ENCODE results near the gene CFAP77. TPM values are rescaled to one million over a fixed set of nuclear protein-coding genes. Genes with fewer than 3 reads are reported as not detected.

Gene CFAP77
- polyA plus RNA-seq, 4 donors, result not detected

GRCh38 chr9:132614324-132614723 is 204.3 kb downstream of the CFAP77 start:
- Histone ChIP-seq H3K4me3 (ENCODE audit: low read depth in 1 of 3, low read length in 3 of 3) (no peak overlapping the region), H3K4me1 (ENCODE audit: control insufficient read depth in 3 of 3, insufficient read depth in 2 of 3, low read depth in 1 of 3, low read length in 2 of 3) (no peaks in the 10 kb centered on the region), H3K9me3 (ENCODE audit: control insufficient read depth in 2 of 2, insufficient read depth in 1 of 2, low read depth in 1 of 2, low read length in 1 of 2) (no peaks in the 10 kb centered on the region), H3K27ac (ENCODE audit: low read depth in 1 of 3, low read length in 2 of 3) (no peak overlapping the region), H3K36me3 (ENCODE audit: control insufficient read depth in 3 of 3, insufficient read depth in 2 of 3, low read depth in 1 of 3, low read length in 3 of 3) (peaks cover 4 to 50% (median 9%) of the 10 kb centered on the region in 3 donors), H3K27me3 (ENCODE audit: control insufficient read depth in 3 of 3, insufficient read depth in 3 of 3, low read length in 3 of 3) (no peaks in the 10 kb centered on the region)
- DNase-seq, result no peak
- no peak for FAIRE-seq
- WGBS, 3 donors, result 78 to 85% (median 80%) methylated on average over 6 of the region's 6 CpGs

GRCh38 chr9:132615774-132616173 is 205.8 kb downstream of the CFAP77 start:
- FAIRE-seq, result no peak
- H3K27ac ChIP-seq (ENCODE audit: low read depth in 1 of 3, low read length in 2 of 3), result no peak overlapping the region
- H3K27me3 ChIP-seq (ENCODE audit: control insufficient read depth in 3 of 3, insufficient read depth in 3 of 3, low read length in 3 of 3), result no peaks in the 10 kb centered on the region
- H3K4me1 ChIP-seq (ENCODE audit: control insufficient read depth in 3 of 3, insufficient read depth in 2 of 3, low read depth in 1 of 3, low read length in 2 of 3), result no peaks in the 10 kb centered on the region
- no peaks in the 10 kb centered on the region for H3K9me3 ChIP-seq (ENCODE audit: control insufficient read depth in 2 of 2, insufficient read depth in 1 of 2, low read depth in 1 of 2, low read length in 1 of 2)
- no peak for DNase-seq
- H3K36me3 ChIP-seq (ENCODE audit: control insufficient read depth in 3 of 3, insufficient read depth in 2 of 3, low read depth in 1 of 3, low read length in 3 of 3), result peaks cover 4 to 40% (median 9%) of the 10 kb centered on the region in 3 donors
- WGBS, 3 donors, result 89 to 97% (median 94%) methylated on average over 2 of the region's 2 CpGs
- H3K4me3 ChIP-seq (ENCODE audit: low read depth in 1 of 3, low read length in 3 of 3), result no peak overlapping the region

- no peak for DNase-seq
- Histone ChIP-seq H3K4me3 (ENCODE audit: low read depth in 1 of 3, low read length in 3 of 3) (no peak overlapping the region), H3K27ac (ENCODE audit: low read depth in 1 of 3, low read length in 2 of 3) (no peak overlapping the region), H3K4me1 (ENCODE audit: control insufficient read depth in 3 of 3, insufficient read depth in 2 of 3, low read depth in 1 of 3, low read length in 2 of 3) (no peaks in the 10 kb centered on the region), H3K27me3 (ENCODE audit: control insufficient read depth in 3 of 3, insufficient read depth in 3 of 3, low read length in 3 of 3) (no peaks in the 10 kb centered on the region), H3K36me3 (ENCODE audit: control insufficient read depth in 3 of 3, insufficient read depth in 2 of 3, low read depth in 1 of 3, low read length in 3 of 3) (peaks cover 4 to 33% (median 5%) of the 10 kb centered on the region in 3 donors), H3K9me3 (ENCODE audit: control insufficient read depth in 2 of 2, insufficient read depth in 1 of 2, low read depth in 1 of 2, low read length in 1 of 2) (no peaks in the 10 kb centered on the region)
- no peak for FAIRE-seq
- 89 to 96% (median 94%) methylated on average over 5 of the region's 5 CpGs for WGBS, 3 donors
Measured at GRCh38 chr9:132616725-132617124, 206.7 kb downstream of the CFAP77 start.

- no peak overlapping the region for H3K27ac ChIP-seq (ENCODE audit: low read depth in 1 of 3, low read length in 2 of 3)
- H3K4me1 ChIP-seq (ENCODE audit: control insufficient read depth in 3 of 3, insufficient read depth in 2 of 3, low read depth in 1 of 3, low read length in 2 of 3), result no peaks in the 10 kb centered on the region
- 68 to 84% (median 74%) methylated on average over 5 of the region's 5 CpGs for WGBS, 3 donors
- H3K36me3 ChIP-seq (ENCODE audit: control insufficient read depth in 3 of 3, insufficient read depth in 2 of 3, low read depth in 1 of 3, low read length in 3 of 3), result peaks cover 2 to 34% (median 4%) of the 10 kb centered on the region in 3 donors
- H3K9me3 ChIP-seq (ENCODE audit: control insufficient read depth in 2 of 2, insufficient read depth in 1 of 2, low read depth in 1 of 2, low read length in 1 of 2), result no peaks in the 10 kb centered on the region
- DNase-seq (peak in 1 of 2 donors; percentile 5), FAIRE-seq (no peak)
- no peak overlapping the region for H3K4me3 ChIP-seq (ENCODE audit: low read depth in 1 of 3, low read length in 3 of 3)
- no peaks in the 10 kb centered on the region for H3K27me3 ChIP-seq (ENCODE audit: control insufficient read depth in 3 of 3, insufficient read depth in 3 of 3, low read length in 3 of 3)
Measured at GRCh38 chr9:132622159-132622558, 212.1 kb downstream of the CFAP77 start.

Other genes with a start within 250 kb of the CFAP77 start
- under 1 TPM; 0.21 to 0.67 (median 0.43) TPM for gene NTNG2, start 248.2 kb upstream of the CFAP77 start, polyA plus RNA-seq
- 10 to 100 TPM; 16.1 to 34.5 (median 17.8) TPM for gene SETX, start 55.2 kb upstream of the CFAP77 start, polyA plus RNA-seq
- 10 to 100 TPM in 3 of 4 donors, 1 to 10 TPM in 1; 8.4 to 15.0 (median 11.0) TPM for gene TTF1, start 3.4 kb upstream of the CFAP77 start, polyA plus RNA-seq
- gene BARHL1, start 172.4 kb downstream of the CFAP77 start, polyA plus RNA-seq, result not detected